Mesenteric fat pad (tissue), 1 donor: Measurements from ENCODE around the gene NEU4. TPM values are rescaled to one million over a fixed set of nuclear protein-coding genes. Genes with fewer than 3 reads are reported as not detected.
A peak's percentile ranks its signal among the peaks of the same experiment; 100 is the strongest.
"Not testable (repeated sequence)": the region's sequence is repeated elsewhere in the genome, so short reads cannot be mapped to it uniquely, and the experiment has no call there.

Experiments
- DNase-seq: peaks from one replicate; pipeline ENCODE4 v3.0.0-alpha.2; 2020; ENCODE audit warnings: low spot score
- total RNA-seq: library from RNA; stranded (reverse); fragmentation: NEBNext Ultra II Directional; extraction: Animal tissue kit (Norgen Biotek cat#: 25700); gene quantifications from one replicate; pipeline ENCODE4 v1.2.1, GENCODE V29; 2021
- donor health status: DM: yes; HTN: yes; CAD: no.

NEU4 gene
- total RNA-seq, 1 donor from 2014 or later: 1.1 TPM

DNA sequence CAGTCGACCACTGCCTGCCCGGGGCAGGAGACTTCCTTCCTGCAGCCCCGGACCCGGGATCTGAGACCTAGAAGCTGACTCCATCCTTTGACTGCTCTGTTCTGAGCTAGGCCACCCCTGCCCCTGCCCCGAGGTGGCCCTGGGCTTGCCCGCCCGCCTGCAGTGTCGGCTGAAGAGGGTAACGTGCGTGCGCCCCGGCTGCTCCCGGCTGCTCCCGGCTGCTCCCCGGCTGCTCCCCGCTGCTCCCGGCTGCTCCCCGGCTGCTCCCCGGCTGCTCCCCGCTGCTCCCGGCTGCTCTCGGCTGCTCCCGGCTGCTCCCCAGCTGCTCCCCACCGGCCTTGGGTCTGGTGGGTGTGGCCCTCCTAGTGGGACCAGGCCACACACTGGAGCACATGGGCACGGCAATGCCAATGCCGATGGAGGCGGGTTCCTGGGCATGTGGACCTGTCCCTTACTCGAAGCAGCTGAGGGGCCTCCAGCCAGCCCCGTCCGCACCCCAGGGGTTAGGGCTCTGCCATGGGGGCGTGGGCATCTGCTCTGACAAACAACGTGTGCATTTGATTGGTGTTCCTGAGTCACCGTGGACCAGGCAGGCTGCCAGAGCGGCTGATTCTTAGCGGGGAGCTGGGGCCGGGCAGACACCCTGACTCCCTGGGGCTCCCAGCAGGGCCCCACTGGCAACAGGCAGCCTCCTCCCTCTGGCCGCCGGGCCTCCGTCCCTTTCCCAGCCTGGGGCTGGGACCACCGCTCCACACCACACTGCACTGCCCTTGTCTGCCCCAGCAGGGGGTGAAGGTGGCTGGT, 34.4 kb upstream of the NEU4 start:
- no peak for DNase-seq

DNA sequence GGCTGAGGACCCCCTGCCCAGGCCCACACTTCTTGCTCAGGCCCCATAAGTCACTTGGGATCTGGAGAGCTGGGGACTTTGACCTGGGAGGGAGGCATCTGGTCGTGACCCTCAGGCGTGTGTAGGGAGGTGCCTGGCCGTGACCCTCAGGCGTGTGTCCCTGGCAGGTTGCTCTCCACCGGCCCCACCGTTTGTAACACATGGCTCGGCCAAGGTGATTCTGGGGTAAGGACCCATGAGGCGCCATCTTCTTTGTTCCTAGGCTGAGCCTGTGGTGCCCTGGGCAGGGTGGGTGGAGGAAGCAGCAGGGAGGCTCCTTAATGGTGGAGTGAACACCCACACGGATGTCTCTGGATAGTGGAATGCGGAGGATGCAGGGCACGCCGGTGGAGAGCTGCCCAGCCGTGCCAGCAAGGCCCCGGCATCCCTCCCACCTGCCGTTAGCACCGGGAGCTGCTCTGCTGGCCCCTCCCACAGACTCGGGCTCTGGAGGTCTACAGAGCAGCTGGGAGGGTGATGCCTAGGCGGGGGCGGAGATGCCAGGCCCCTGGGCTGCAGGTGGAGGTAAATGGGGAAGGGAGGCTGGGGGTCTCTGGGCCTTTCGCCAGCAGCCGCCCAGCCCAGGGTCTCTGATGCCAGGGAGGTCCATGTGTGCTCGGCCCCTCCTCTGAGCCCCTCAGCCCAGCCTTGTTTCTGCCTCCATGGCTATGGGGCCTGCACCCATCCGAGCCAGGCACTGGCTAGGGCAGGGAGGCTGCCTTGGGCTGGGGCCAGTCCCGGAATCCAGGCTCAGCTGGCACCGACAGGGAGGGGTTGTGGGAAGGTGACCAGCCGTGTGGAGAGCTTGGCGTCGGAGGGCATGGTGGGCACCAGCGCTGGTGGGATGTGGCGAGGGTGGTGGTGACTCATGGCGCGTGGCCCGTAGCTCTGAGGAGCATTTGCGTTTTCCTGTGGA, 33.5 kb upstream of the NEU4 start:
- peak; percentile 74 for DNase-seq

DNA sequence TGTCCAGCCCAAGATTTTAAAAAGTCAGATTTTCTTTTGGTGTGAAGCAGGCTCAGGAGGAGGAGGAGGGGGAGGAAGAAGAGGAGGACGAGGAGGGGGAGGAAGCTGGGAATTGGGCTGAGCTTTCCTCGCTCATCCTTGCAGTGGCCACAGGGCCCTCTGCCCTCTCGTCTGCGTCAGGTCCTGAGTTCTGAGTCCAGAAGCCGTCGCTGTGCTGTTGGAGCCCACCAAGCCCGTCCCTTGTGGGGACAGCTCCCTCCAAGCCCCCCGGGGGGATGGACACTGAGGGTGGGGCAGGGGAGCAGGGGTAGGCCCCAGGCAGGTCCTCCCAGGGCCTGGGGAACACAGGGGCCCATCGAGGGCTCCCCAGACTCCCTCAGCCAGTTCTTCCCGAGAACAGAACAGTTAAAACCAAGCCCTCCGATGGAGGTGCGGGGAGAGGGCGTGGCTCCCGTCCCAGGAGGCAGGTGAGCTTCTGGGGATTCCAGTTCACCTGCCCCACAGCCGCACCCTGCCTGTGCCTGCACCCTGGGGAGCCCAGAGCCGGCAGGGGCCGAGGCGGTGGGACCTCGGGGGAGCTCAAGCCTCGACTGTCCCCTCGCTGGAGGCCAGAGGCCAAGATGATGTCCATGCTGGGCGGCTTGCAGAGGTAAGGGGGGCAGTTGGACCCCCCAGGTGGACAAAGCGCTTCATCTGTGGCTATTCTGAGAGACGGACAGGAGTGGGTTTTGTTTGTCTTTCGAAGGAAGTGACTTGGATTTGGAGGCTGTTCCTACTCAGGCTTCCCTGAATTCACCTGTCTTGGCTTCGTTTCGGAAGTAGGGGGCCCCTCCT, 32.4 kb upstream of the NEU4 start, which contains the start of gene GAL3ST2:
TSS of gene GAL3ST2 (plus strand) at position 487 of the 834 bp plus-strand sequence. CDS start at position 621, 134 bp downstream.
- DNase-seq: peak; percentile 83

DNA sequence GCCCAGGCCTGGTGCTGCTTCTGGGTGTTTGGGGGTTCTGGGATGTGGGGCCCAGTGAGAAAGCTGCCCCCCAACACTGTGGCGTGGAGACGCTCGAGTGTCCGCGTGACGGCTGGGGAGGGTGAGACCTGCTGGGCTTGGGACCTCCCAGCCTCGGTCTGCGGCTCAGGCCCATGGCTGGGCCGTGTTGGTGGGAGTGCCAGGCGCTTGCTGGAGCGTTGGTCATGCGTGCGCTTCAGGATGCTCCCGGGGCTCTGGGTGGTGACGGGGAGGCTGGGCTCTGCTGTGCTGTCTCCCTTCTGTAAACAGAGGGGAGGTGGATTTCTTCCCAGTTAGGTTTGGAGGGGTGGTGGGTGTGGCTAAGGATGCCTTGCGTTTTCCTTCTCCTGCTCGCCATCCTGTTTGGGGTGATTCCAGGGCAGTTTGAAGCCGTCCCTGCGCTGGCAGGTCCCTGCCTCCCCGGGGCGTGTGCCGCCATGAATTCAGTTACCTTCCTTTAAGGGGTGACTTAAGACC, 31.8 kb upstream of the NEU4 start:
- DNase-seq: peak; percentile 67

DNA sequence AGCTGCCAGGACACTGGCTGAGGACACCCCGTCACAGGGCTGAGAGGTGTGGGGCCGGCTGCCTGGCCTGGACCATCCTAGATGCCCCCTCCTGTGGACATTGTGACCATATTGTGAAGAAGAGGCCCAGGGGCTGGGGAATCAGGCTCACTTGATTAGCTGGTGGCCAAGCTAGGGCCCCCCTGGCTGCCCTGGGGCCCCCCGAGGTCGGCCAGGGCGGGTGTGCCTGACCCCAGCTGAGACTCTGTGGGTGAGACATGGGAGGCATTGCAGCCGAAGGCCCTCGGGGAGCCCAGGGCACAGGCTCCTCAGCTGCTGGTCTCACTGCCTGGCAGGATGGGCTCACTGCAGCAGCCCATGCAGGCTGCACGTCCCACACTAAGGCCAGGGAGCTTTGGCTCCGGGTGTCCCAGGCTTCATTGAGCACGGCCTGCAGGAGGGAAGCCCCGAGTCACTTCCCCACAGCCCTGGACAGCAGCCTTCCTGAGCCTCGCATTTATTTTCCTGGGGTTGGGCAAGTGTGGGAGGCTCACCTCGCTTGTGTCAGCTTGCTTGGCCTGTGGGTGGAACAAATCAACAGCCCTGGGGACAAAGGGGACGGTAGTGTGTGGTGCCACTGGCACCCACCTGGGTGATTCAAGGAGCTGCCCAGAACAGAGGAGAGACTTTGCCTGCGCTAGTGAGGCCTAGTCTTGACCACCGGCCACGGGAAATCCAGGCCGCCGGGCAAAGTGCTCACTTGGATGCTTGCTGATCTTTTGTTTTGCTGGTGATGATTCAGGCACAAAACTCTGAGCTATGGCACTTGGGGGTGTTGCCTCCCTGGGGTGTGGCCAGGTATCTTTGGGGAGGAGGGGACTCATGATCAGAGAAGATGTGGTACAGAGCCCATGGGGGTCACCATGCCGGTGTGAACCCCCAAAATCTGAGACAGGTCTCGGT, 31.0 kb upstream of the NEU4 start:
- DNase-seq: peak; percentile 73

DNA sequence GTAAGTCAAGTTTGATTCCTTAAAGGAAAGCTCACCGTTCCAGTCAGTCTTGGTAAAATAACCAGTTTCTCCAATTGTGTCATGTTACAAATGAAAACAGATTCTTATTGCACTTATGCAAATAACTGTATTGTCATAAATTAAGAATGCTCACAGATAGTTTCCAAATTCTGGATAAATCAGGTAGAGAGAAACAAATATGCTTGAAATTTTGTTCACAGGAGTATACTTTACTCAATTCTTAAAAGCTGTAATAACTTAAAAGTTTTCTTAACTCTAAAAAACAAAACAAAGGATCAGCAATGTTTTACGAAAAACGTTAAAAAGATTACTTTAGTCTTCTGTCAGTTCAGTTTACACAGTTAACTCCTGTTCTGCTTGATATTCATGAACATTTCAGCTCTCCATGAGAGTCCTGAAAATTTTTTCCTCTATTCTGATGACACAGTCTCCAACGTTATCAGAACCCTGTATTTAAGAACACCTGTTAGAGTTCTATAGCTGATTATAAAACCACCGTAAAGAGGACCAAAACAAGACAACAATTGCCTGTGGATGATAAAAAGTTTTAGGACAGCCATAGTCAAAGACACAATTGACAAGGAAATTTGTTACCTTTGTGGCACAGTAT, 27.9 kb upstream of the NEU4 start:
- no peak for DNase-seq

DNA sequence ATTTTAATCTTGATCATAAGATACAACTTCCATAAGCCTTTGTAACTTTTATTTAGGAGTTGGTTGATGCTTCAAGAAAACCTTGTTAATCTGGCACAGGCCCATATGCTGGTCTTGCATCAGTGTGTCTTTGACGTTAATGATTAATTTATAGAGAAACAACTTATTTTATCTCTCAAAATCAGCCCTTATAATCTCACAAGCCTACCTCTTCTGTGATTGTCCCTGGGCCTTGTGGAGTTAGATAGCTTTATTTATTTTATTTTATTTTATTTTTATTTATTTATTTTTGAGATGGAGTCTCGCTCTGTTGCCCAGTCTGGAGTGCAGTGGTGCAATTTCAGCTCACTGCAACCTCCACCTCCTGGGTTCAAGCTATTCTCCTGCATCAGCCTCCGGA, 26.9 kb upstream of the NEU4 start:
- DNase-seq: not testable (repeated sequence)

DNA sequence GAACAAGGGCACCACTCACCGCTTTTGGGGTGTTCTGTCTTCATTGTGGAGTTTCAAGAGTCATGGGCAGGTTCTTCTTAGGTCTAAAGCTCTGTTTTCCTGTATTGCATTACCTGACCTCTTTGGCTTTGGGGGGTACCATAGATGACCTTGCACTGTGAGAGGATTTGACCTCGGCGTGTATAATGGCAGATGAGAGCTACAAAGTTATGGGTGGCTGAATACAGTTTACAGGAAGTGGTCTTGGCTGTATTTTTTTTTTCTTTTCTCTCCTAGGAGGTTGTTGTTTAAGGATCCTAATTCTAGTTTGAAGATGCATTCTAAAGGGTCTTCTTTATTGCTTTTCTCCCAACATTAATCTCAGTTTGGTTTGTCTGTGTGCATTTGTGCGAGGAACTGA, 20.9 kb upstream of the NEU4 start:
- DNase-seq: no peak

DNA sequence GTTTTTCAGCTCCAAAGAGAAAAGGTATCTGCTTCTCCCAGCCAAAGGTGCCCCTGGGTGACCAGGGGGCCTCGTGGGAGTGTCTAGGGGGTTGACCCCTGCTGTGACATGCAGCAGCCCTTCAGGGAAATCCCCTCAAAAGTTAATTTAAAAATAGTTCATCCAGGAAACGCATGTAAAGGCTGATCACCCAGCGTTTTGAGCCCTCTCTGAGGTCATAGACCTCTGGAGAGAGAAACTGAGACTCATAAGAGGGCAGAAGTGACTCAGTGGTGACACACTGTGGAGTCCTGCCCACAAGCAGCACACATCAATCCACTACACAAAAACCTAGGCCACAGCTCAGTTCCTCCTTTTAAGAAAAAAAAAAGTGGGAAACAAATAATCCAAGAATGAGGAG, 20.4 kb upstream of the NEU4 start:
- no peak for DNase-seq

DNA sequence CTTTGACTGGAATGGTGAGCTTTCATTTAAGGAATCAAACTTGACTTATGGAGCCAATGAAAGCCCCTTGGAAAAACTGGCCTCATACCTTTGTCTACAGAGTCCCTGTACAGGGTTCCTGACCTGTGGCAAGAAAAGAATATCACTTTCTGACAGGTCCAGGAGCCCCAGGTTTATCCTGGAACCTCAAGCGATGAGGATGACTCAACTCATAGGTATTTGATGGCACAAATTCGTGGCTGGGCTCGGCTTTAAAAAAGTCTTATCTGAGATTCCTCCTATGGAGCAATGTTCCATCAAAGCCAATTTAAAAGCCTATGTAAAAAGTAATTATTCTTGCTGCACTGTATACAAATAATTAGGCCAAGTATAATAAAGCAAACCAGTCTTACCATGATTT, 17.6 kb upstream of the NEU4 start:
- not testable (repeated sequence) for DNase-seq

DNA sequence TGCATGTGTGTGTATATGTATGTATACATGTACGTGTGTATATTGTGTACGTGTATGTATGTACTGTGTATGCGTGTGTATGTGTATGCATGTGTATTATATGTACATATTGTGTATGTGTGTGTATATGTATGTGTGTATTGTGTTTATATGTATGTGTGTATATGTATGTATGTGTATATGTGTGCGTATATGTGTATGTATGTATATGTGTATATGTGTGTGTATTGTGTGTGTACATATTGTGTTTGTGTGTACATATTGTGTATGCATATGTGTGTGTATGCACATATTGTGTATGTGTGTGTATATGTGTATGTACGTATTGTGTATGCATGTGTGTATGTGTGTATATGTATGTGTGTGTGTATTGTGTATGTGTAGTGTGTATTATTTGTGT, 15.6 kb upstream of the NEU4 start:
- DNase-seq: no peak

DNA sequence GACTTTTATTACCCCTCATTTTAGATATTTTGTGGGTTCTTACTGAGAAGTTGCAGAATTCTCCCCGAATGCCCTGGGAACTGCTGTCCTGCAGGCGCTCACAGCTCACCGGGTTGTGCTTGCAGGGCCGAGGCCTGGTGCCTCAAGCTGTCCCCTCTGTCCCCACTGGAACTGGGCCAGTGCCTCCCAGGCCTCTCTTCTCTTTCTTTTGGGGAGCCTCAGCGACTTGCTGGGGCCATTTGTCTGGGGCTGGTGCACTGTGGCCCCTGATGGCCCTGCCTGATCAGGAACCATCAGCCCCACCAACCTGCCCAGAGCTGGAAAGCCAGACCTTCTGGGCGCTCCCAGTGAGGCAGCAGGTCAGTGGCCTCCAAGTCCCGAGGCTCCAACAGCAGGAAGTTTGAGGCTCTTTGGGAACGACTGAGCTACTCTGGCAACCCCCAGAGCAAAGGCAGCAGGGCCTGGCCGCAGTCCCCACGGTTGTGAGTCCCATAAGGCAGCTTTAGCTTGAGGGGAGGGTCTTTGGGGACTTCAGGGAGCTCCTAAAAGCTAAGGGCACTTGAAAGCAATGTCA, 14.7 kb upstream of the NEU4 start:
- no peak for DNase-seq

DNA sequence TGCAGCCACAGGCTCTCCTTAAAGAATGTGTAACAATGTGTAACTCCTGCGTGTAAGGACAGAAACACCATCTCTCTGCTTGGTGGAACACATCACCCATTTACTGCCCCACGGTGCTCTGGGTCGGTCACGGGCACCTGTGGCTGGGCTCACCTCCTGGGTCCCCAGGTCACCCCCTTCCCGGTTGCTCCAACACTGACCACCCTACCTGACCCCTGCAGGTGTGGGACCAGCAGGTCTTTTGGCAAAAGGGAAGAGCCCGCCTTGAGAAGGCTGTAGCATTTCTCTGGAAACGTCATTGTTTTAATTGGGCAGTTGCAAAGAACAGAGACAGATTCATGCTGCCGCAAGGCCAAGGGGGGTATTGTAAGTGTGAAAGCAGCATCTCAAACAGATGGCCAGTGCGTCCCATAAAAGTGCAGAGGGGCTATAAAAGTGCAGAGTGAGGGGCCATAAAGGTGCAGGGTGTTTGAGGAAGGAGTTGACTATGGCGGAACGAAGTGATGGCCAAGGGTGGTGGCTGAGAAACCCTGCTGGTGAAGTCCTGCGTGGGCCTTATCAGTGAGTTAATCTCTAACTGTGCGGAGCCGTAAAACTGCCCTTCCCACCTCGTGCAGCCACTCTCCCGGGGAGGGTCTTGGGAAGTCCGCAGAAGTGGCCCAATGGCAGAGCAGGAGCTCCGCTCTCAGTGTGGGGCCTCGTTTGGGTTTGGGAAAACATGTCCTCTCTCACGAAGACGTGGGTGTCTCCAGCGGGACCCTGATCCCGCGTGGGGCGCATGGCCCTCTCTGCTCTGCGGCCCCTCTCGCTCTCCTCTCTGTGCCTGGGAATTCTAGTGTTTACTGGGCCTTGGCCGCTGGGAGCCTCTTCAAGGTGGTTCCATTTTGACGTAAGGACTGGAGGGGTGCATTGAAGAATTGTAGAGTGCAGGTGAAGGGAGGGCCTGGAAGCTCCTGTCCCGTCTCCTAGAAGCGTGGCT, 13.7 kb upstream of the NEU4 start:
- no peak for DNase-seq

DNA sequence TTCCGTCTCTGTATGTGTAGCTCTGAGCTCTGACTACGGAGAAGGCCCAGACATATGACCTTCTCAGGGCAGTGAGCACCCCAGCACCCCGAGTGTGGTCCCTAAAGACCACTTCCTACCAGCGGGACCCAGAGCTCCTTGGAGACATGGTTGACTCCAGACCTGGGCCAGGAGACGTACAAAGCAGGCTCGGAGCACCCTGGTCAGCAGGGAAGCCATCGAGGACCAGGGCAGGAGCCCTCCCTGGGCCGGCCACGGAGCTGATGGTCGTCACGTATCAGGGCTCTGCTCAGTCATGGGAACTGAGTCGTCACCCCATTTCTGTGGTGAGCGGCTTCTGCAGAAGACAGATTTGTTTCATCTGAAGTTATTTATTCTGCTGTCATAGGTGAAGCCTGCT, 12.8 kb upstream of the NEU4 start:
- peak; percentile 87 for DNase-seq

DNA sequence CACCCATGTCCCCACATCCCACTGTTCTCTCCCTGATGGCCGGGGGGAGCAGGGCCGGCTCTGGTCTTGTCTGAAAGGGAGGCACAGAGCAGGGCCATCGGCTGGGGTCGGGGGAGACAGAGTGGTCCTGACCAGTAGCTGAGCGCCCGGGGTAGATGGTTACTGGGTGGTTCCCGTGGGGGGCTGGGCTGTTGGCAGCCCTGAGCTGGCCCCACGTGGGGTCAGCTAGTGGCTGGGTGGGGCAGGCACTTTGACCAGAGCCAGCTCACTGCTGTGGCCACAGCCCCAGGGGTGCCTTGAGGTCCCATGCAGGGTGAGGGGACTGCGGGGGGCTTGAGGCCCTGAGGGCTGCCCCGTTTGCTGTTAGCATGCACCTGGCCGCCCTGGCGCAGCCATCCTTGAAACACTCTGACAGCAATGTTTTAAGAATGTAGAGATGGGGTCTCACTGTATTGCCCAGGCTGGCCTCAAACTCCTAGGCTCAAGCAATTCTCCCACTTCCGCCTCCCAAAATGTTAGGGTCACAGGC, 12.3 kb upstream of the NEU4 start:
- no peak for DNase-seq

DNA sequence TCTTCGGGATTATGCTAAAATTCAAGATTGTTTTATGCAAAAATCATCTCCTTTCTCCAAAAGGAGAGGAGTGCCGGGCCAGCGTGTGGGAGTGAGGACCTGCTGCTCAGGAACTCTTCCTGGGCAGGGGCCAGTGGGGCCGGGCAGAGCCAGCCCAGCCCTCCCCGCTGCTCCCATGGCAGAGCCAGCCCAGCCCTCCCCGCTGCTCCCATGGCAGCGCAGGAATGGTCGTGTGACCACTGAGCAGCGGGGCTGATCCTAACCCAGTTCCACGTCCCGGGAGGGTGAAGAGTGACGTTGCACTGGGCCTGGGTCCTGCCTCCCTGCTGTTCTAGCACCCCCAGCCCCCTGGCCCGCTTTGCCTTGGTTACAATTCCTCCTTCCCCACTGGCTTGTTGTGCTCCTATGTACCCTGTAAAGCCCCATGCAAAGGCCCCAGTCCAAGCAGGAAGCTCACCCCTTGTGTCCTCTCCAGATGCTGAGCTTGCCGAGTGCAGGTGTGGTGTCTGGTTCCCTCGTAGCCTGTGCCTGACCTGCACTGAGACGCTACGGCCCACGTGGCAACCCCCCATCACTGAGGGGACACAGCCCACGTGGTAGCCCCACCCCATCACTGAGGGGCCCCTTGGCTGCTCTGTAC, 11.4 kb upstream of the NEU4 start:
- DNase-seq: no peak

DNA sequence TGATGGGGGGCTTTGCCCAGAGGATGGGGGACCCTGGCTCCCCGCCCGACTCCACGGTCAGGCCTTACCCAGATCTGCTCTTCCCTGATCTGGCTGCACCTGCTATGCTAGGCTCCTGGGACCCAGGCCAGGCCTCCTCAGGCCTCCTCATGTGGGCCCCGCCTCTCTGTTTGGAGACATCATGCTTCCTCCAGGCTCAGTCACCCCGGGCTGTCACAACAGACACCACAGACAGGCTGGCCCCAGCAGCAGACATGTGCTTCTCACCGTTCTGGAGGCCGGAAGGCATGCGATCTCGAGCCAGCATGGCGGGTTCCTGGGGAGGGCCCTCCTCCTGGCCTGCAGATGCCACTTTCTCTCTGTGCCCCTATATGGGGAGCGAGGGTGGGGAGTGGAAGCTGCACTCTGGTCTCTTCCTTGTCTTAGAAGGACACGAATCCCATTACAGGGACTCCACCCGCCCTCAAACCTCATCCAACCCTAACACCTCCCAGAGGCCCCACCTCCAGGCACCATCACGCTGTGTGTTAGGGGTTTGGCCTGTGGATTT, 10.8 kb upstream of the NEU4 start:
- DNase-seq: no peak
